K562 (cell line): Measurements from ENCODE around the gene DNAH9. TPM values are rescaled to one million over a fixed set of nuclear protein-coding genes. Genes with fewer than 3 reads are reported as not detected.

Source experiments
- ATAC-seq: fragments of 200-7000 bp; cut with Tn5 transposase; 3 replicates; pipeline ENCODE4 v1.9.1; 2020; ENCODE audit warnings: moderate library complexity
- BruUV-seq: library from RNA; stranded (reverse); fragments of 400-500 nt; replicated peaks from 2 replicates; lab custom pipeline; 2021; lab: Mats Ljungman, UMichigan
- CTCF ChIA-PET: fragments of 300-600 bp; formaldehyde crosslinking; extraction: SDS; loops from one replicate; lab custom pipeline; 2021; ENCODE audit warnings: low intra/inter-chr PET ratio; lab: Yijun Ruan, JAX
- POLR2A ChIA-PET: fragments of 300-600, 350-650 bp; sonication (Branson Sonifier 250); formaldehyde crosslinking; extraction: SDS; loops from one replicate; lab custom pipeline; 2021; ENCODE audit warnings: antibody characterized with exemption, inconsistent platforms; lab: Yijun Ruan, JAX
- DNase-seq, 4 experiments: peaks; one replicate each; pipeline versions ENCODE4 v3.0.0 to v3.0.0-alpha.2; 2011 to 2018; ENCODE audit warnings: low spot score in 3 of 4, mixed read lengths in 3 of 4; ENCODE audit errors: extremely low read depth in 1 of 4
- FAIRE-seq: peaks from 2 replicates; lab custom pipeline; 2011; peaks lifted over from hg19 to GRCh38; lab: Jason Lieb, UNC
- H2AFZ ChIP-seq: 2 replicates; pipeline ENCODE4 v1.6.0; 2011; ENCODE audit warnings: low read depth, low read length, control low read depth, inconsistent platforms
- H3K27ac ChIP-seq: fragments of 200-600 bp; 3 replicates; pipeline ENCODE4 v1.8.0; 2011; ENCODE audit warnings: low read depth, mild to moderate bottlenecking, control low read depth, inconsistent platforms, low read length, moderate library complexity, mixed read lengths; ENCODE audit errors: extremely low read depth
- H3K27me3 ChIP-seq, 2 experiments: fragments of 300-600 bp in 1 of 2; 2 replicates in 1 of 2; 3 replicates in 1 of 2; pipeline versions ENCODE4 v1.6.0 to v1.8.0; 2011; ENCODE audit warnings: inconsistent platforms in 2 of 2, low read length in 2 of 2, mild to moderate bottlenecking in 1 of 2, mixed read lengths in 1 of 2, moderate library complexity in 1 of 2; ENCODE audit not compliant: control insufficient read depth in 2 of 2, insufficient read depth in 2 of 2
- H3K36me3 ChIP-seq: fragments of 300-600 bp; 3 replicates; pipeline ENCODE4 v1.8.0; 2011; ENCODE audit warnings: mild to moderate bottlenecking, low read length, inconsistent platforms; ENCODE audit not compliant: control insufficient read depth, insufficient read depth
- H3K4me1 ChIP-seq, 2 experiments: fragments of 200-600 bp in 1 of 2; replicated peaks in 1 of 2; 2 replicates in 1 of 2; 3 replicates in 1 of 2; pipeline versions ENCODE4 v1.5.1 to v1.8.0; 2011; ENCODE audit warnings: inconsistent platforms in 2 of 2, low read length in 2 of 2, mild to moderate bottlenecking in 1 of 2, mixed read lengths in 1 of 2, moderate library complexity in 1 of 2; ENCODE audit not compliant: control insufficient read depth in 2 of 2, insufficient read depth in 2 of 2
- H3K4me2 ChIP-seq: 2 replicates; pipeline ENCODE4 v1.6.1; 2011; ENCODE audit warnings: low read length, control low read depth, inconsistent platforms, mixed read lengths; ENCODE audit not compliant: insufficient read depth
- H3K4me3 ChIP-seq: fragments of 200-600 bp; sonication (generic), shearing (Covaris generic); 2 replicates; pipeline ENCODE4 v1.5.1; 2016; ENCODE audit warnings: control low read depth, inconsistent platforms
- H3K79me2 ChIP-seq: fragments of 200-600 bp; 3 replicates; pipeline ENCODE4 v1.8.0; 2011; ENCODE audit warnings: low read length, inconsistent platforms; ENCODE audit not compliant: control insufficient read depth, insufficient read depth
- H3K9ac ChIP-seq, 2 experiments: 2 replicates each; pipeline versions ENCODE4 v1.6.0 to v1.6.1; 2011; ENCODE audit warnings: low read depth in 2 of 2, low read length in 2 of 2, control low read depth in 1 of 2, inconsistent platforms in 1 of 2, mild to moderate bottlenecking in 1 of 2, mixed read lengths in 1 of 2; ENCODE audit not compliant: insufficient read depth in 1 of 2
- H3K9me1 ChIP-seq: one replicate; pipeline ENCODE4 v1.6.0; 2011; ENCODE audit warnings: inconsistent platforms, mild to moderate bottlenecking, low read length, moderate library complexity; ENCODE audit not compliant: control insufficient read depth, insufficient read depth
- H3K9me3 ChIP-seq: replicated peaks from 2 replicates; pipeline ENCODE4 v1.5.1; 2011; ENCODE audit warnings: low read depth, low read length, inconsistent platforms; ENCODE audit not compliant: control insufficient read depth, insufficient read depth
- H4K20me1 ChIP-seq: replicated peaks from 2 replicates; pipeline ENCODE4 v1.6.1; 2011; ENCODE audit warnings: low read length, inconsistent platforms, mixed read lengths; ENCODE audit not compliant: control insufficient read depth, insufficient read depth
- TFAP4 ChIP-seq: sonication (generic); formaldehyde crosslinking; IDR thresholded peaks from 2 replicates; pipeline ENCODE4 v1.8.0; 2022; ENCODE audit warnings: missing genetic modification reagents, mild to moderate bottlenecking, moderate library complexity, borderline replicate concordance
- WGBS: fragments of 100-300 bp; shearing (Covaris generic); methylation state at CpG from one replicate; pipeline ENCODE4 v1.1.6; 2016; ENCODE audit warnings: low coverage, mixed read lengths; ENCODE audit not compliant: insufficient coverage; ENCODE audit errors: missing lambda C conversion rate; 5-methylcytosine and 5-hydroxymethylcytosine counted together
- in situ Hi-C: fragments of 300-500 bp; cut with MboI; formaldehyde crosslinking; loops from 4 replicates; pipeline ENCODE4 v1.15.0; 2018; ENCODE audit warnings: inconsistent platforms, mixed read lengths
- intact Hi-C: fragments of 100-400 bp; cut with micrococcal nuclease; formaldehyde crosslinking; loops from 2 replicates; pipeline ENCODE4 v1.14.2; 2022
- polyA plus RNA-seq, 8 experiments: library from polyadenylated mRNA; depleted of rRNA in 4 of 8; stranded (reverse) in 5 of 8; unstranded in 3 of 8; fragments of >200 nt; fragmentation: Nextera tagmentation in 2 of 8; fragmentation: Illumina TruSeq in 1 of 8; extraction: Ambion mirVana in 2 of 8; extraction: Trizol in 1 of 8; gene quantifications; 2 replicates each; pipeline versions ENCODE4 v1.2.1 to v1.2.3, GENCODE V29; 2011 to 2014; ENCODE audit warnings: inconsistent platforms in 1 of 8, missing spikeins in 1 of 8
- total RNA-seq, 7 experiments: library from RNA; depleted of rRNA in 6 of 7; stranded (reverse); fragments of >200 nt in 6 of 7; fragmentation: Illumina TruSeq in 2 of 7; extraction: Trizol in 2 of 7; gene quantifications; 2 replicates each; pipeline versions ENCODE4 v1.2.1 to v1.2.3, GENCODE V29; 2011 to 2021; ENCODE audit warnings: low replicate concordance in 1 of 7
- TF ChIP-seq, protein P1 (sequence below), 3 experiments: IDR thresholded peaks in 2 of 3; conservative IDR thresholded peaks in 1 of 3; 2 replicates each; pipeline ENCODE4 v1.5.1; 2011 to 2012; ENCODE audit warnings: low read length in 3 of 3, mild to moderate bottlenecking in 3 of 3, control low read depth in 2 of 3, improper control_type of control experiment in 1 of 3, inconsistent platforms in 1 of 3, low read depth in 1 of 3, mixed read lengths in 1 of 3, moderate library complexity in 1 of 3; ENCODE audit not compliant: insufficient read depth in 2 of 3

DNAH9 gene
- total and polyA plus RNA-seq, 9 of the 15 experiments (the other 6 are each of a cell fraction or from before 2014, with no cell fraction given), result not detected

GRCh38 chr17:11742886-11743285 lies 144.6 kb downstream of the DNAH9 start:
- no peaks in the 10 kb centered on the region for H3K9me1 ChIP-seq
- no peak overlapping the region for H3K9ac ChIP-seq
- H4K20me1 ChIP-seq, result no peaks in the 10 kb centered on the region
- H2AFZ ChIP-seq, result no peak overlapping the region
- H3K4me2 ChIP-seq, result no peak overlapping the region
- H3K79me2 ChIP-seq, result no peaks in the 10 kb centered on the region
- no TSS peak for BruUV-seq
- TF ChIP-seq TFAP4 (CRISPR knock-in tag), result no peak
- TF ChIP-seq, protein P1, sequence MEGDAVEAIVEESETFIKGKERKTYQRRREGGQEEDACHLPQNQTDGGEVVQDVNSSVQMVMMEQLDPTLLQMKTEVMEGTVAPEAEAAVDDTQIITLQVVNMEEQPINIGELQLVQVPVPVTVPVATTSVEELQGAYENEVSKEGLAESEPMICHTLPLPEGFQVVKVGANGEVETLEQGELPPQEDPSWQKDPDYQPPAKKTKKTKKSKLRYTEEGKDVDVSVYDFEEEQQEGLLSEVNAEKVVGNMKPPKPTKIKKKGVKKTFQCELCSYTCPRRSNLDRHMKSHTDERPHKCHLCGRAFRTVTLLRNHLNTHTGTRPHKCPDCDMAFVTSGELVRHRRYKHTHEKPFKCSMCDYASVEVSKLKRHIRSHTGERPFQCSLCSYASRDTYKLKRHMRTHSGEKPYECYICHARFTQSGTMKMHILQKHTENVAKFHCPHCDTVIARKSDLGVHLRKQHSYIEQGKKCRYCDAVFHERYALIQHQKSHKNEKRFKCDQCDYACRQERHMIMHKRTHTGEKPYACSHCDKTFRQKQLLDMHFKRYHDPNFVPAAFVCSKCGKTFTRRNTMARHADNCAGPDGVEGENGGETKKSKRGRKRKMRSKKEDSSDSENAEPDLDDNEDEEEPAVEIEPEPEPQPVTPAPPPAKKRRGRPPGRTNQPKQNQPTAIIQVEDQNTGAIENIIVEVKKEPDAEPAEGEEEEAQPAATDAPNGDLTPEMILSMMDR (IDR thresholded peaks at IDR 0.05 in 2 of 3, conservative IDR thresholded peaks at IDR 0.05 in 1 of 3; ENCODE audit: insufficient read depth in 2 of 3, low read depth in 1 of 3, low read length in 3 of 3), result peak in 2 of 3 experiments; percentile 20 to 30; a peak in 2 of 6 replicates
- TF ChIP-seq, all 486 proteins: peak for 1
- Histone ChIP-seq H3K27ac (no peak overlapping the region), H3K27me3 (no peaks in the 10 kb centered on the region), H3K9me3 (no peaks in the 10 kb centered on the region), H3K36me3 (no peaks in the 10 kb centered on the region), H3K4me1 (no peaks in the 10 kb centered on the region), H3K4me3 (no peak overlapping the region)
- CTCF ChIA-PET, result no interaction called here
- ATAC-seq, result no peak
- intact Hi-C loops, result loop anchor here (10.0 kb wide), 1 partner anchor 58 kb away; no protein-coding TSS in a partner anchor
- FAIRE-seq, result no peak
- 4% methylated on average over 4 of the region's 4 CpGs for WGBS
- POLR2A ChIA-PET, result no interaction called here
- no peak for DNase-seq
- in situ Hi-C loops, result no loop called here
